Stimulated activated memory B cell treated with anti-CD40 and anti-IgM and Interleukin-4, amounts not matched to agents 10 μg/mL and 1 μg/mL and 100 μg/mL, for 72 hours (primary cell): ENCODE results near the gene BDH1.
"Not testable (repeated sequence)": the region's sequence is repeated elsewhere in the genome, so short reads cannot be mapped to it uniquely, and the experiment has no call there.

Experiments used
- ATAC-seq: fragments of 150-1000 bp; cut with Tn5 transposase; 2 replicates; pipeline ENCODE4 v1.10.0; 2021
- H3K27ac Mint-ChIP-seq: one replicate; pipeline ENCODE4 v1.8.0; 2022; ENCODE audit warnings: mild to moderate bottlenecking, mixed read lengths
- H3K27me3 Mint-ChIP-seq: one replicate; pipeline ENCODE4 v1.8.0; 2022; ENCODE audit warnings: mixed read lengths
- H3K36me3 Mint-ChIP-seq: one replicate; pipeline ENCODE4 v1.8.0; 2022; ENCODE audit warnings: mixed read lengths
- H3K4me1 Mint-ChIP-seq: one replicate; pipeline ENCODE4 v1.8.0; 2022; ENCODE audit warnings: mixed read lengths
- H3K4me3 Mint-ChIP-seq: one replicate; pipeline ENCODE4 v1.8.0; 2022; ENCODE audit warnings: mild to moderate bottlenecking, moderate library complexity, mixed read lengths
- H3K9me3 Mint-ChIP-seq: one replicate; pipeline ENCODE4 v1.8.0; 2022; ENCODE audit warnings: mixed read lengths

The BDH1 gene

DNA sequence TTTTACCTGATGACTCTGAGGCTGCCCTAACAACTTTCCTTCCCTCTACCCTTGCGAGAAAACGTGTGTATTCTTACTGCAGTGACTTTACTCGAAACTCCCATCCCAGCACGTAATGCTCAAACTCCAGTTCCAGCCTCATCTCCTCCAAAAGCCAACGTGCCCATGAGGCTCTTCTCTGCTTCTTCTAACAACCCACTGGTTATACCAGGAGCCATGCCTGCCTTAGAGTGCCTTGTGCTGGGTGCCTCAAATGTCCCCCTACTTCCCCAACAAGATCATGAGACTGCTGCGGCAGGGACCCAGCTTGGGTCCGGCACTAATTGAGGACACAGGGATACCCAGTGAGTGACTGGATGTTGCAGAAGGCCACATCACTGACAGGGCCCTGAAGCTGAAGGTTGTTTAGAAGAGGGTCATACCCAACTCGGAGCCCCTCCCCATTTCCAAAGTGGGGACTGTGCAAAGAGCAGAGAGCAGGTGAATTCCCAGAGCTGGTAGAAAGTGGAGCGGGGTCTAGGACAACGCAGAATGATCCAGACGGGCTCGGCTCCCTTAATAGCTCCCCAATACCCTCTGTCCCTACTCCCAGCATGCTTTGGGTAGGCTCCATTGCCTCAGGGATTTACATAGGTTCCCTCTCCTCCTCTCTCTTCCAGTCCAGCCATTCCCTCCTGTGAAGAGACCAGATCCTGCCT lies 71.4 kb downstream of the BDH1 start:
- Mint-ChIP-seq H3K4me1 (no peaks in the 10 kb centered on the region), H3K4me3 (no peak overlapping the region), H3K27ac (no peak overlapping the region), H3K9me3 (no peaks in the 10 kb centered on the region), H3K36me3 (no peaks in the 10 kb centered on the region), H3K27me3 (peaks cover 23% of the 10 kb centered on the region)
- peak; percentile 20 for ATAC-seq

DNA sequence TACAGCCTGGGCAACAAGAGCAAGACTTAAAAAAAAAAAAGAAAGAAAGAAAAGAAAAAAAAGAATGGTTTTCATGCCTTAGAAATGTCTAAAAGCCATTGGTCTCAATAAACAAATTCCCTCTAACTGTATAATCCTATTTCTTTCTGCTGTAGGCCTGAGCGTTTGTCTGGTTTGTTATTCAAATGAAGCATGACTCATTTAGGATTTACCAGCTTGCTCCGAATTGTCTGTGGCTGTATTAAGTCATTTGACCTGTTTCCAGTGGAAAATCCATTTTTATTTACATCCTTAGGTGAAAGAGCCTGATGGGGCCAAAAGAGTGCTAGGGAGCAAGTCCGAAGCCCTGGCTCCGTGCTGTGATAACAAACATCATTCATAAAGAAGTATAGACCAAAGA lies 73.8 kb downstream of the BDH1 start:
- no peaks in the 10 kb centered on the region for H3K36me3 Mint-ChIP-seq
- ATAC-seq: no peak
- no peaks in the 10 kb centered on the region for H3K9me3 Mint-ChIP-seq
- no peaks in the 10 kb centered on the region for H3K4me1 Mint-ChIP-seq
- H3K27ac Mint-ChIP-seq: no peak overlapping the region
- H3K27me3 Mint-ChIP-seq: peaks cover 31% of the 10 kb centered on the region
- H3K4me3 Mint-ChIP-seq: no peak overlapping the region

DNA sequence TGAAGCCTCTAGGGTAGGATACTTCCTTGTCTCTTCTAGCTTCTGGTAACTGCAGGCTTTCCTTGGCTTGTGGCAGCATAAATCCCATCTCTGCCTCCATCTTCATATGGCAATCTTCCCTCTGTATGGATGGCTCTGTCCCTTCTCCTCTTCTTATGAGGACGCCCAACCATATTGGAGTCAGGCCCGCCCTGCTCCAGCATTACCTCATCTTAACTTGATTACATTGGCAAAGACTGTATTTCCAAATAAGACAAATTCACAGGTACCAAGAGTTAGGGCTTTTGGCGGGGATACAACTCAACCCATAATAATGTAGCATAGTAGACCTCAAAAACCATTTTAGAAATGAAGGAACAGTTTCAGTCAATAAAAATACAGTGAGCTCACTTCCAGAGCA lies 75.4 kb downstream of the BDH1 start:
- H3K27me3 Mint-ChIP-seq: peaks cover 45% of the 10 kb centered on the region
- no peak for ATAC-seq
- H3K9me3 Mint-ChIP-seq: no peaks in the 10 kb centered on the region
- H3K27ac Mint-ChIP-seq: no peak overlapping the region
- H3K4me1 Mint-ChIP-seq: no peaks in the 10 kb centered on the region
- H3K4me3 Mint-ChIP-seq: no peak overlapping the region
- no peaks in the 10 kb centered on the region for H3K36me3 Mint-ChIP-seq

DNA sequence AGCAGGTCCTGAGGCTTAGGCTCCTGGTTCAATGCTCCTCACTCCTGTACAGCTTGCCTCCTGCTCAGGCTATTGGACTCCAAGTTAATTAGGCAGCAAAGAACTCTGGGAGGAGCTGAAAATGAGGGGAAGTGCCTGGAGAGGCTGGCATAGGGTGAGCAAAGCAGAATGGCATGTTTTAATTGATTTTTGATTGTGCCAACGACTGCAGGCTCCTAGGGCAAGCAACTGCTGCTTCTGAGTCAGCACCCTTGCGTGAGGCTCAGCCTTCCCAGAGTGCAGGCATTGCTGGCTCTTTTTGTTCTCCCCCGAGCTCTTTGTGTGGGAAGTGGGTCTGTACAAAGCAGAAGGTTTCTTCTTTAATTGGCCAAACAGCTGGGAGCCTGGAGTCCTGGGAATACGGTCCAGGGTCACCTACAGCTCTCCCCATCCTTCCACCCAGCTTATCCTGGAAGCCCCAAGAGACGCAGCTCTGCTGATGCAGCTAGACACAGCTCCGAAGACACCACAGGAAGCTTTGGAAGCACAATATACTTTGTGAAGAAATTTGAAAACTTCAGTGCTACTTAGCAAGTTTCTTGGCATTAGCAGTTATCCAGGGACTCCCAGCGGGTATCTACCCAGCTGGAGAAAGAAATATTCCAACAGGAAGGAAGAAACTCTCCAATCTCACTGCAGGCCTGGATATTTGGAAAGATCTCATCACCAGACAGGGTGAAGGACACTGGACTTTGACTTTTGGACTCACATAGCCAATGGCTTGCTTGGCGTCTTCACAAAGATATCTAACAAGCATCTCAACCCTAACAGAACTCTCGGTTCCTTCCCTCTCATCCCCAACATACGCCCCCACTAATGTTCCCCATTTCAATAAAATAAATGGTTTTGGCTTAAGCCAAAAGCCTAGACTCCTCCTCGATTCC lies 76.8 kb downstream of the BDH1 start:
- ATAC-seq: no peak
- H3K4me1 Mint-ChIP-seq: no peaks in the 10 kb centered on the region
- H3K27me3 Mint-ChIP-seq: peaks cover 50% of the 10 kb centered on the region
- no peak overlapping the region for H3K4me3 Mint-ChIP-seq
- H3K36me3 Mint-ChIP-seq: no peaks in the 10 kb centered on the region
- H3K27ac Mint-ChIP-seq: no peak overlapping the region
- no peaks in the 10 kb centered on the region for H3K9me3 Mint-ChIP-seq

DNA sequence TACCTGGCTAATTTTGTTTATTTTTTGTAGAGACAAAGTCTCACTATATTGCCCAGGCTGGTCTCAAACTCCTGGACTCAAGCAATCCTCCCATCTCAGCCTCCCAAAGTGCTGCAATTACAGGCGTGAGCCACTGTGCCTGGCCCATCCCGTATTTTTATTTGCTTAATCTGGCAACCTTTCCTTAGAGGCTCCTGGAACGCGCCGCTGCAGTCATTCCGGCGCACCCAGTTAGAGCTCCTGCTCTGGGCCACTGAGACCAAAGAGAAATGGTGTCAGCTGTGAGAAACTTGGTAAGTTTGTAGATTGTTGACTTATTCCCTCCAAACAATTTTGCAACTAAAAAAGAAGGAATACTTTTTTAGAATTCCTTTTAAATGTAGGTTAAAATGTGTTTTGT lies 78.0 kb downstream of the BDH1 start:
- H3K27me3 Mint-ChIP-seq: peaks cover 58% of the 10 kb centered on the region
- H3K27ac Mint-ChIP-seq, H3K4me3 Mint-ChIP-seq, H3K4me1 Mint-ChIP-seq, H3K9me3 Mint-ChIP-seq, H3K36me3 Mint-ChIP-seq, ATAC-seq: not testable (repeated sequence)

DNA sequence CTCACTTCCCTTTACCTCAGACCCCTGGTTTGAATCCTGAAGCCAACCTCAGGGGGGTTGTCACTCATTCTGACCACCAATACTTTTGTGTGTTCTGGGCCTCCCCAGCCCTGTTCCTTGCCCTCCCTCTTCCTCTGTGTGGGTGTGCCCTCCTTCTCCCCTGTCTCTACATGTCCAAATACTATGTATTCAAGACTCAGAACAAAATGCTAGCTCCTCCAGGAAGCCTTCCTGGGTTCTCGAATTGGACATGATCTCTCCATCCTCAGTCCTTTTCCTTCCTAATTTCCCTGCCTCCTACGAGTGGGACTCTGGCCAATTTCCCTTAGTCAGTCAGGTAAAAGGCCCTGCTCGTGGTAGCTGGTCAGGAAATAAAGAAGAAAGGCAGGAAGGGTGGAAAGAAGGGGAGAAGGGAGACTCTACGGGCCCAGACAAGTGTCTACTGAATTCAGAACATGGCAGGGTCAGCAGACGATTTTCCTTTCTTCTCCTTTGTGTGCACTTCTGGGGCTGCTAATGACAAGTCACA lies 79.7 kb downstream of the BDH1 start:
- no peak for ATAC-seq
- H3K27ac Mint-ChIP-seq: no peak overlapping the region
- H3K4me1 Mint-ChIP-seq: no peaks in the 10 kb centered on the region
- no peak overlapping the region for H3K4me3 Mint-ChIP-seq
- H3K9me3 Mint-ChIP-seq: no peaks in the 10 kb centered on the region
- H3K27me3 Mint-ChIP-seq: peaks cover 58% of the 10 kb centered on the region
- H3K36me3 Mint-ChIP-seq: no peaks in the 10 kb centered on the region

DNA sequence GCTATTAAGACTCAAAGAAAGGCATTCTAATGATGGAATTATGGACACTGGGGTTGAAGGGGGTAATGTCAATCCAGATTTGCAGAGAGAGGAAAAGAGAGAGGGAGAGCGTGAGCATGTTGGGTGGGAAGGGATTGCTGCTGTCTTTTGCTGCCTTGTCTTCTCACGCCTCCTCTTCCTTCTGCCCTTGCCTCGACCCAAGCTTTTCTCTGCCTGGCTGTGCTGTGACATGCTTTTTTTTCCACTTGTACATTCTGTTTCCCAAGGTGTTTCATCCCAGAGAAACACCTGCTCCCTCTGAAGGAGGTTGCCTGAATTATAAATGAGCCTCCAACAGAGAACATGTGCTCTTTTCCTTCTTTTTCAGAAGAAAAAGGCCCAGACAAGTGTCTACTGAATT lies 80.3 kb downstream of the BDH1 start:
- ATAC-seq: no peak
- Mint-ChIP-seq H3K4me3 (no peak overlapping the region), H3K27me3 (peaks cover 55% of the 10 kb centered on the region), H3K4me1 (no peaks in the 10 kb centered on the region), H3K9me3 (no peaks in the 10 kb centered on the region), H3K36me3 (no peaks in the 10 kb centered on the region), H3K27ac (no peak overlapping the region)

DNA sequence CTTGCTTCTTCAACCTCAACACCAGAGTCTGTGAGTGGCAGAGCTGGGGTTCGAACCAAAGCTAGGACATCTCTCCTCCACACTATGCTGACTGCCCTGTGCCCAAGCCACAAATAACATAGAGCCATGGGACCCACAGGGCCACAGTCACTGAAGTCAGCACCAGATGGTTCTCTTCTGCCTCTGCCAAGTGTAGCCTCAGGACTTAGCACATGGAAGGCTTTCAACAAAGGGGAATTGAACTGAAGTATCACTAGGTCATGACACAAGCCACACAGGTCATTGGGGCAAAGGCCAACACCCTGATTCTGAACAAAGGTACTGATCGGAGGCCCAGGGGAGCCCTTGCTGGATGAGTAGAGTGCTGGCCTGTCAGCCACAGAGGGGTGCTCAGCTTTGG lies 83.6 kb downstream of the BDH1 start:
- Mint-ChIP-seq H3K27ac (no peak overlapping the region), H3K4me1 (no peaks in the 10 kb centered on the region), H3K36me3 (no peaks in the 10 kb centered on the region), H3K4me3 (no peak overlapping the region), H3K27me3 (peaks cover 54% of the 10 kb centered on the region), H3K9me3 (no peaks in the 10 kb centered on the region)
- ATAC-seq: no peak

DNA sequence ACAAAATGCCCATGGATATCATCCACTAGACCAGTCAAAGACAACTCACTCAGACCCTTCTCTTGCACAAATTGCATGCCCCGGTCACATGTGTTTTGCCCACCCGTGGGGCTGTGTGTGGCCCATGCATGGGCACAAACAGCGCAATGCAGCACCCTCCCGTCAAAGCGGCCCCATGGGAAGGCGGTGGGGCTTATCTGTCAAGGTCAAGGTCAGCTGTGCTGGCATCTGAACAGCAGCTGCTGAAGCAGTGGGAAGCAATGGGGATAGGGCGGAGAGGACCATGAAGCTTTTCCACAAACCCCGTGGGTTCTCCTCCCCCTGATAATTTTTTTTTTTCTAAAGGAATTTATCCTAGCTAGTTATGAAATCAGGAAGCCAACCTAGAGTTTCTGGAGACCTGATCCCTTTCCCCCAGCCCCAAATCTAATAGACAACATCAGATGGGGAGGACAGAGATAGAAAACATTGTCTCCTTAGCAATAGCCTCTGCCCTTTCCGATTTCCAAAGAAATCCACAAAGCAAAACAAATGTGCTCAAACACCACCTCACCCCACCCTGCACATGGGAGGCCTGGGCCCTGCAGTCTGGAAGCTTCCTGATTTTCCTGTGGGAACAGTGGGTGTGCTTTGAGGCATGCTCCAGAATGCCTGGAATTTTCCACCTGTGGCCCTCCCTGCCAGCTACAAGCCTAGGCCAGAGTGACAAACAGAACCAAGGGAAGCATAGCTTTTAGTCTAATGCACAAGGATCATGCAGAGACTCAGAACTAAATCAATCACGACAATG lies 84.4 kb downstream of the BDH1 start:
- Mint-ChIP-seq H3K4me1 (no peaks in the 10 kb centered on the region), H3K27ac (no peak overlapping the region), H3K4me3 (no peak overlapping the region), H3K36me3 (no peaks in the 10 kb centered on the region), H3K9me3 (no peaks in the 10 kb centered on the region), H3K27me3 (peaks cover 49% of the 10 kb centered on the region)
- no peak for ATAC-seq

DNA sequence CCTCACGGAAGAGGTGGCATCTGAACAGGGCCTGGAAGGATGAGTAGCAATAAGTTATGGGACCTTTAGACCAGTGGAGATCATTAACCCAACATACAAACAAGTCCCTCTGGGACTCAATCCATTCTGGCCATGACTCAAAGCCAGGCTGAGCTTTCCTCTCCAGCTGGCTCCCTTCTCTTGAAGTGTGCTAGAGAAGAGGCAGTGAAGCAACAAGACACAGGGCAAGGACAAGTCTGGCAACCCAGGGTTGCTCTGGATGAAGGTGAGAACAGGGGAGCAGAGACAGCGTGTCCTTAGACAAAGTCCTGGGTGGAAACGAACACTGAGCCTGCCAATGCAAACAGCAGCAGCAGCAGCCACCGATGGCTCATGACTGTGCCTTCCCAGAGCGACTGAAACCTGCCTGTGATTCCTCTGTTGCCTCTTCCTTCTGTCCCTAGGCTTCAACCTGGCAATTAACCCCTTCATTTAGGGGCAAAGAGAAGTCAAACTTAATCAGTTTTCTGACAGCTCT lies 86.8 kb downstream of the BDH1 start:
- no peaks in the 10 kb centered on the region for H3K36me3 Mint-ChIP-seq
- H3K4me1 Mint-ChIP-seq: no peaks in the 10 kb centered on the region
- no peak overlapping the region for H3K4me3 Mint-ChIP-seq
- H3K27ac Mint-ChIP-seq: no peak overlapping the region
- no peaks in the 10 kb centered on the region for H3K9me3 Mint-ChIP-seq
- no peak for ATAC-seq
- H3K27me3 Mint-ChIP-seq: peaks cover 40% of the 10 kb centered on the region

DNA sequence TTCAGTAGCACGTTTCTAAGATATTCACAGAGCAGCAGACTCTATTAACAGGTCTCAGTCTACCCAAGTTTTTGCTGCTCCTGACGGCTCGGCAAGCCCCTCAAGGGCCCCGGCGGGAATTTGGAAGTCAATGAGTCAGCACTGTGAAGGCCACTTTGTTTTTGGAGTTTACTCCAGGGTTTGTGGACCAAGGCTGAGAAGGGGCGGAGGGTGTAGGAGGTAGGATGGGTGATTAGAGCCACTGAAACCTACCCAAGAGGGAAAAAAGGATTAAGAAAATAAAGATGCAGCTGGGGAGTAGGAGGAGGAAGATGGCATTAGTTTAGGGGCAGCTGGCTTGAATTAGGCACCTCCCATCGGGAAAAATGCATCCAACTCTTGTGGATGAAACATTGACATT lies 87.6 kb downstream of the BDH1 start:
- no peak for ATAC-seq
- peaks cover 33% of the 10 kb centered on the region for H3K27me3 Mint-ChIP-seq
- no peaks in the 10 kb centered on the region for H3K9me3 Mint-ChIP-seq
- no peaks in the 10 kb centered on the region for H3K36me3 Mint-ChIP-seq
- H3K4me1 Mint-ChIP-seq: no peaks in the 10 kb centered on the region
- H3K27ac Mint-ChIP-seq: no peak overlapping the region
- no peak overlapping the region for H3K4me3 Mint-ChIP-seq

DNA sequence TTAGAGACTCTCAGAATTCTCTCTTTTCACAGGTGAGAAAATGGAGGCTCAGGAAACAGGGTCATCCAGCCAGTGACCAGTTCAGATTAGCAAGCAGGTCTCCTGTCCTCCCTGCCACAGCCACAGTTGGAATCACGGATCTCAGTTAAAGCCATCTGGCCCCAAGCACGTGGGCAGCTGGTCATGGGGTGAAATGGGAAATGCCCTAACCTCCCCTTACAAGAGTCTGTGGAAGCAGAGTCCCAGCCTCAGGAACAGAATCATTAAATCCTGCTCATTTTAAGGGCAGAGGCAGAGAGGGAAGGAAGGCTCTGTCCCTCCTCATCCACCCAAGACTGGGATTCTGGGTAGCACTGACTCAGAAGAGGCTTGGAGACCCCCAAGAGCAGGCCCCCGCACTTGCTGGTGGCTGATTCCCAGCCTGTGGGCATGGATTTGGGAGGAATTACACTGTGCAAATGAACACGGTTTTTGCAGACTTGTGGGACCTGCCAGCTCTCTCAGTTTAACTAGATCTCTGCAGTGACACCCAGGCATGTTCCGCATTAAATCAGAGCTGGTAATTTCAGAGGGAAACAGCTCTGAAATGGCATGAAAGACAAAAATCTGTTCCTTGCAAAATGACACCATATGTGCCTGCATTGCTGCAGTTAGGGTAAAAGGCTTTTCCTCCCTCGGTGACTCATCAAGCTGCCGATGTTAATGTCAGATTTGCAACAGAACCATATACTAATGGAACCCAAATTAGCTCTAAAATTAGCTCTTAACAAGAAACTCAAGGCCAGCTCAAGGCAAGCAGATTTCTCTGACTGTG lies 89.0 kb downstream of the BDH1 start:
- no peak overlapping the region for H3K27ac Mint-ChIP-seq

DNA sequence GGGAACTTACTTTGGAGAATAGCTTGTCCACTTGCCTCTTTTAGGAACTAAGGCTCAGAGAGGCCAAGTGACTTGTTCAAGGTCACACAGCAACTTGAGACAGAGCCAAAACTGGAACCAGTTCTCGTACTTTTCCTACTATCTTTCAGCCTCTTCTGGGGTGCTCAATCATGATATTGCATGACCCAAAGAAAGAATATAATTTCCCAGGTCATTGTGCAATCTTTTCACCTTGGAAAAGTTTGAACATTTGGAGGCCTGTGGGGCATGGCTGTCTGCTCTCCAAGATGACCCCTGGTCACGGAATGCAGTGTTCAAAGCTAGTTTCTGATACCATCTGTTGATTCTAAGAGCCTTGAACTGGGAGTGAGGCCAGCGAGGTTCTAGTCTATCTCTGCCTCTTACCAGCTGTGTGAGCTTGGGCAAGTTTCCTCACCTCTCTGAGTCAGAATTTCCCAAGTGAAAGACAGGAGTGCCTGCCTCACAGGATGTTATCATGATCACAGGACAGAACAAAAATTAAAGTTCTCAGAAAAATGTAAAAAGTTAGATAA lies 89.7 kb downstream of the BDH1 start:
- H3K4me3 Mint-ChIP-seq: no peak overlapping the region
- ATAC-seq: no peak
- H3K4me1 Mint-ChIP-seq: no peaks in the 10 kb centered on the region
- no peaks in the 10 kb centered on the region for H3K36me3 Mint-ChIP-seq
- H3K9me3 Mint-ChIP-seq: no peaks in the 10 kb centered on the region
- H3K27me3 Mint-ChIP-seq: peaks cover 44% of the 10 kb centered on the region
- no peak overlapping the region for H3K27ac Mint-ChIP-seq

More for the DNA sequence above, 89.0 kb downstream of the BDH1 start:
- no peaks in the 10 kb centered on the region for H3K9me3 Mint-ChIP-seq
- no peaks in the 10 kb centered on the region for H3K4me1 Mint-ChIP-seq
- H3K4me3 Mint-ChIP-seq: no peak overlapping the region
- ATAC-seq: no peak
- no peaks in the 10 kb centered on the region for H3K36me3 Mint-ChIP-seq
- peaks cover 44% of the 10 kb centered on the region for H3K27me3 Mint-ChIP-seq
